SK-MEL-5 (cell line): ENCODE measurements around the gene SCN3A. TPM values are rescaled to one million over a fixed set of nuclear protein-coding genes. Genes with fewer than 3 reads are reported as not detected.
A peak's percentile ranks its signal among the peaks of the same experiment; 100 is the strongest.

Source experiments
- DNase-seq: peaks from one replicate; pipeline ENCODE4 v3.0.0-alpha.2; 2016; ENCODE audit warnings: low read depth, low spot score
- in situ Hi-C: cut with HindIII; loops from 2 replicates; pipeline ENCODE4 v1.10.0; 2016; ENCODE audit warnings: low sequenced_read_pairs, high pct_unique_total_duplicates, low pct_unique_long_range_greater_than_20kb
- total RNA-seq: library from RNA; depleted of rRNA; stranded (reverse); fragments of >200 nt; shearing (Covaris generic); gene quantifications from 2 replicates; pipeline ENCODE4 v1.2.3, GENCODE V29; 2014

Gene SCN3A
- total RNA-seq, 1 experiment from 2014 or later: 0.03 TPM

- DNase-seq: peak; percentile 20
- in situ Hi-C loops: no loop called here
These were observed 62.1 kb downstream of the SCN3A start for GRCh38 chr2:165141601-165142354.

- DNase-seq: no peak
These were observed 77.6 kb downstream of the SCN3A start for GRCh38 chr2:165126244-165126643.

GRCh38 chr2:165122521-165122920, 81.3 kb downstream of the SCN3A start:
- no peak for DNase-seq
- in situ Hi-C loops: no loop called here

More at GRCh38 chr2:165126244-165126643, 77.6 kb downstream of the SCN3A start:
- in situ Hi-C loops: no loop called here

DNA sequence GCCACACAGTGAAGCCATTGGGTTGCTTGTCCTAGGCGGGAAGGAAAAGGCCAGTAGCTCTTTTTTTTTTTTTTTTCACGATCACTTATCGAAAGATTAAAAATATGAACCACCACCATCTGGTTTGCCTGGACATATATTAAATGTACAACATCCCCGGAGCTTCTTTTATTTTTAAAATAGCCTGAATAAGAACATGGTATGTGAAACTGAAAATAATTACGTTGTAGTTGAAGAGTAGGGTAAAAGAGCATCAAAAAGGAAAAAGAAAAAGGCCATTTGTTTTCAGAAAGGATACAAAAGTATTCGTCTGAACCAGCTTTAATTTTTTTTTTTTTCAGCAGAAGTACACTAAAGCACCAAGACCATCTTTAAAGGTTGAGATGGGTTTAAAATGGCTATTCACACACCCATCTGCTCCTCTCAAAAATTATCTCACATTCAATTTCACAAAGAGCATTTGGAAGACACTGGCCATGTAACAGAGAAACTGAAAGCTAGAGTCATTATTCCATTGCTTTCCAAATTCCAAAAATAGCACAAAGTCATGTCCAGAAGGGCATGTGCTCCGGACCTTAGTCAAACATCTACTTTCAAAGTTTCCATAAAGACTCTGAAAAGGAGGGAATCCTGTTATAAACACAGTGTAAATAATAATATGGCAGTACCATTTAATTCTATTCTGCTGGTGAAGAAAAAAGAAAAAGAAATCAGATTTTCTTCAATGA, 82.9 kb downstream of the SCN3A start:
- in situ Hi-C loops: no loop called here
- no peak for DNase-seq

DNA sequence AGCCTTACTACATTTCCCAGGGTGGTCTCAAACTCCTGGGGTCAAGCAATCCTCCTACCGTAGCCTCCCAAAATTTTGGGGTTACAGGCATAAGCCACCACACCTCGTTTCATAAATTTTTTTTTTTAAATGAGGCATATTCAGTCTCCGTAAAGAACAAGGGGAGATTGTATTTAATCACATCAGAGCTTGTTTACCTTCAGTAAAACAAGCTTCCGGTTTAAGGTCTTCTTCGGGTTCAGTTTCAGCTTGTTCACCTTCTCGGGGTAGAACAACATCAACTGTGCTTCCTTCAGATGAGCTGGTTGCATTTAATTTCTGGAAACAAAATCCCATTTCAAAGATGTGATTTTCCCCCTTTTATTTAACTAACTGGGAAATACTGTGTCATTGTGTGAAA, 88.6 kb downstream of the SCN3A start:
- in situ Hi-C loops: no loop called here
- DNase-seq: no peak

DNA sequence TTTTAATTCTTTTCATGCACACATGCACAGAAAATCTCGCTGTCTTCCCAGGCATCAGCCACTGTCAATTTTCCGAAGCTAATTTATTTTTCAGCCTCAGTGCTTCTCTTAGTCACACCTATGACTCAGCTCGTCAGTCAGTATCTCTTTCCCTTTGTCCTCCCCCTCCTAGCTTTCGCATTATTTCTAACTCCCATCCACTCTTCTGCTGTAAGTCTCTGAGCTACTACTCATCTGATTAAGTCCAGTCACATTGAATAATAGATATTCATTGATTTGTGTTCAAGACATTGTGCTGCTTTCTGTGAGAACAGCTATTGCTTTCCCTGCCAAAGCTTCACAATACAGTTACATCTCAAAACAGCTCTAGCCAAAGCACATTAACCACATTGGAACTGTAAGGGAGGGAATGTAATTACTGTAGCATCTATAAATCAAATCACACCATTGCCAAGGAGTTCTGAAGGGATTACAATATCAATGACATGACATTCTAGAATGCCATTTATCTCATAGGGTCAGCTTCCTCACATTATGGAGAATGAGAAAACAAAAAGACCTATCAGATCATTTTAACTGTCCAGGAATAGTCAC, 89.4 kb downstream of the SCN3A start:
- in situ Hi-C loops: no loop called here
- no peak for DNase-seq

DNA sequence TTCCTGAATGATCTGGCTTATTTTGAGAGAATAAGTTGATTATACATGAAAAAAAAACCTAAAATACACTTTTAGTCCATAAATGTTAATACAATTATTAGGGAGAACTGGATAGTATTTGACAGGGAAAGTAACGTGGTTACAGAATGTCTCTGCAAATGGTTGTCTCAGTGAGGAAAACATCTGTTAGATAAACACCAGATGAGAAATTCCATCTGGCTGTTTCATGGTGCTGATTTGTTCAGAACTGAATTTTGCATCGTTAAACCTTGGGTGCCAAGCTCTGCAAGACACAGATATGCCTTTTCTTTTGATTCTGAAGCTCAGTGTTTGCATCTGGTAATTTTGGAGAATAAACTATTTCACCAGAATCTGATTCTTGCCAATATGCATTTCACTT, 90.4 kb downstream of the SCN3A start:
- no peak for DNase-seq
- in situ Hi-C loops: no loop called here

DNA sequence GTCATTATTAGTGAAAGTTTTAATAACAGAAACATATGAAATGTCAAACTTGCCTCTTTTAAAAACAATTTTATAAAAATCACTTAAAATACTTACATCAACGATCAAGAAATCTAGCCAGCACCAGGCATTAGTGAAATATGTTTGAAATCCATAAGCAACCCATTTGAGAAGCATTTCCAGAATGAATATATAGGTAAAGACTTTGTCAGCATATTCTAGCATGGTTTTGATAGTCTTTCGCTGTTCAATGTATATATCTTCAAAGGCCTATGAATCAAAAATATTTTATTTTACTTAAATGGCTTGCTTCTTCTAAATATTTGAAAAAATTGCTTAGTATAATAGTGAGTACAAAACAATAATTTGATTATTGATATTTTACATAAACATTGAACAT, 91.1 kb downstream of the SCN3A start:
- in situ Hi-C loops: no loop called here
- no peak for DNase-seq

GRCh38 chr2:165112133-165112573, 91.7 kb downstream of the SCN3A start:
- no peak for DNase-seq
- in situ Hi-C loops: no loop called here

DNA sequence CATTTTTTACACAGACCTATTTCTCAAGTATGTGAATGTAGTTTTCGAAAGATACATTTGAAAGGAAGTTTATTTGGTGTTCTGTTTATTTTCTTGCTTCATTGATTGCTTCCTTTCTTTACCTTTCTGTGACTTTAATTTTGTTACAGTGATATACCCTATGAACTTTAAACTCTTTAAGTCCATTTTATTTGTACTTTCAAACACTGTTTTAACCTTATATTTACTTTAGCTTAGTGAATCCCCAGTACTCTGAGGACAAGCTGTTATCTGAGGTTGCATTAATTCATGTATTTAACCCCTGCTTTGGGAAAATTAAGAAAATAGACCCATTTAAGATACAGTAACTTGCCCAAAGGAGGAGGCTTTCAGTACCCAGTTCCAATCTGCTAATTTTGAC, 93.5 kb downstream of the SCN3A start:
- in situ Hi-C loops: no loop called here
- DNase-seq: no peak

DNA sequence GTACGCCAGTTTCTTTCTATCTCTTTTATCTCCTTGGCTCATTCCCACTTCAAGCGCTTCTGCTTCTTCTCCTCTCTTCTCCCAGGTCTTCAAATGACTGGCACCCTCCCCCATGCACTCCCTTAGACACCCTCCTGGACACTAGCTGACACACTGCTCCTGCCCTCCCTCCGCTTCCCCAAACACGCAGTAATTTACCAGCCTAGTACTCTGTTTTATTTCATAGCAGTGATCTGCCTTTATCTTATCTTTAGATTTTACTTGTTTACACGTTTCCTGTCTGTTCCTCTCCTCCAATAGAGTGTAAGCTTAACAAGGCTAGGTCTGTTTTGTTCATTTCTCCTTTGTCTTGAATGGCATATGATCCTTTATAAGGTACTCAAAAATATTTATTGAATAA, 93.9 kb downstream of the SCN3A start:
- no peak for DNase-seq
- in situ Hi-C loops: no loop called here

- DNase-seq: no peak
These were observed 97.9 kb downstream of the SCN3A start for GRCh38 chr2:165105926-165106325.

GRCh38 chr2:165087933-165088901, 115.6 kb downstream of the SCN3A start:
- no peak for DNase-seq
- in situ Hi-C loops: no loop called here

More at GRCh38 chr2:165105926-165106325, 97.9 kb downstream of the SCN3A start:
- in situ Hi-C loops: no loop called here

DNA sequence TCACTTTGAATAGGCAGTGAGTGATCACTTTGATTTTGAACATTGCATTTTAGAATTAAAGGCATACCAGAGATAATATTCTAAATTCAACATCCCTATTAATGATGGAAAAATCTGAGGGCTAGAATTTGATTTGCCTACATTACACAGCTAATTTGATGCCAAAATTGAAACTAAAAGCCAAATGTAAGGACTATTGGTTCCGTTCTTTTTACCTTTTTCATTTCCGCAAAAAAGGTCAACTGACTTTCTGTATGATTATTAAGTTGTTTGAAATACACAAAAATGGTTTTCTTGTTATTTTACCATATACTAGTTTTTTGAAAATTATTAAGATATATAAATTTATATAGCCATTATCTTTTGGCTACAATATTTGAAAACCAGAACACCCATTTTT, 117.5 kb downstream of the SCN3A start:
- no peak for DNase-seq
- in situ Hi-C loops: no loop called here

- in situ Hi-C loops: no loop called here
- no peak for DNase-seq
These were observed 120.5 kb downstream of the SCN3A start for GRCh38 chr2:165083326-165083725.

GRCh38 chr2:165082479-165082878, 121.4 kb downstream of the SCN3A start:
- no peak for DNase-seq
- in situ Hi-C loops: no loop called here

DNA sequence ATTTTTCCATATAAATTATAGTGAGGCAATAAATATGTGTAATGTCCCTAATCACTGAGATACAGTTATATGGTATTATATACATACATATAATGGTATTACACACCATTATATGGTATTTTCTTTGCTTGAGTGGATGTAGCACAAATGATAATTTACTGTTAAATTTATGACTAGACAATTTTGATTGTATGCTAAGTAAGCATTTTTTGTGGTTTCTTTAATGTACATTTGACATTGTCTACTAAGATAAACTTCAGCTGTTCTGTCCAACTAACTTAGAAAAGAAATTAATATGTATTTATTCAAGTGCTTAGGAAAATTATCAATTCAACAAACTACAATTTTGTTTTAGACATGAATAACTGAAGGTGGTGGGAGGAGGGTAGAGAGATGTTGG, 122.6 kb downstream of the SCN3A start:
- DNase-seq: no peak
- in situ Hi-C loops: no loop called here

- in situ Hi-C loops: no loop called here
- DNase-seq: no peak
These were observed 124.4 kb downstream of the SCN3A start for GRCh38 chr2:165079432-165079831.
